Posterior cingulate gyrus (tissue), 11 donors: ENCODE data around the gene BTBD3.

ENCODE experiments used
- DNase-seq, 10 donors: peaks; one replicate each; pipeline versions ENCODE4 v3.0.0 to v3.0.0-alpha.2; 2020 to 2021; ENCODE audit warnings: mixed read lengths in 3 of 10
- intact Hi-C: fragments of 100-400 bp; cut with DNase I; formaldehyde crosslinking; loops from one replicate; pipeline ENCODE4 v1.15.1; 2023

BTBD3 gene

GRCh38 chr20:11912013-11912658 is 5.6 kb upstream of the BTBD3 start:
- intact Hi-C loops = loop anchor here (10.0 kb wide), 1 partner anchor 227 kb away; no protein-coding TSS in a partner anchor
- peak in 1 of 10 donors; percentile 43 for DNase-seq

DNA sequence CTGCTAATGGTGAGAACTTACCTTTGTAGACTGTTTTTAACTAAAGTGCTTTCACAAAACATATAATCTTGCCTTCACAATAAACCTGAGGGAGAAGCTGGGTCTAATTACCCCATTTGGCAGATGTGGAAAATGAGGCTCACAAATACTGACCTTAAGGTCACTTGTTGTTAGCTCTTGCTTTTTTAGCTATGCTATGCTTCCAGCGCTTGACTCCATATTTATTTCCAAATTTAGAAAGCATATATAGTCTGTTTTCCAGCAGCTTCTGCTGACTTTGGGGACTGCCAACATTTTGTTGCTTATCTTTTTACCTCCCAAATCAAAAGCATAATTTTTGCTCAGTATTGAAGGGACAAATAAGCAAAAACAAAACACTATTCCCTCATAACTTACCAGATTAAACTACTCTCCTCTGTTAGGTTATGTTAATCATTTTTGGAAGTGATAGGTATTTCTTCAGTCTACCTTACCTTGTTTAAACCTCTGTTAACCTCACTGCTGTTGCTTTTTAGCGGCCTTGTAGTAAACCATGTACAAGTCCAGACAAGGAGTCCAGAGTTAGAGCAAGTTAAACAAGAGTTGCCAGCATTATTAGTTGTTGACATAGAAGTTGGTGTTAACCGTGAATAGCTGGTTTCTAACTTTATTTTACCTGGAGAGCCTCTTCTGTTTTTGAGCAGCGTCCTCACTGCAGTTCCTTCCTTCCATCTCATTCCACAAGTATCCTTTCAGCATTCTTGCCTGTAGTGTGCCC is 4.9 kb upstream of the BTBD3 start:
- no peak for DNase-seq
- intact Hi-C loops = loop anchor here (10.0 kb wide), 1 partner anchor 228 kb away; no protein-coding TSS in a partner anchor

DNA sequence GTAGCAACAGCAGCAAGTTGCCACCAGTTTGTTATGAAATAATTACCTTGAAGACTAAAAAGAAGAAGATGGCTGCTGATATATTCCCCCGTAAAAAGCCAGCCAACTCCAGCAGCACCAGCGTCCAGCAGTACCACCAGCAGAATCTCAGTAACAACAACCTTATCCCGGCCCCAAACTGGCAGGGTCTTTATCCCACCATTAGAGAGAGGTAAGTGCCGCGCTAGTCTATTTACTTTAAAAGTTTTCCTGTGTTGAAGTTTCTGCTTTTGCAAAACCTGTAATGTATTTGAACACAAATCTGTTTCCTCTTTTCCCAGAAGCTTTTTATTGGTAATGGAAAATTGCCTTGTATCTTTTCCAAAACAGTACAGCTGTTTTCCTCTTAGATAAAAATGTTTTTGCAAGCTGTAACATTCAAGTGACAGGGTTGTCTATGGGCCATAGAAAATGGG is 725 bp downstream of the BTBD3 start:
- DNase-seq = no peak

GRCh38 chr20:11918981-11919380 is 1.3 kb downstream of the BTBD3 start:
- peak in 6 of 10 donors; percentile 23 to 88 (median 54) for DNase-seq
- intact Hi-C loops = loop anchor here (10.0 kb wide), 1 partner anchor 234 kb away; no protein-coding TSS in a partner anchor

More for the DNA sequence above, 725 bp downstream of the BTBD3 start:
- intact Hi-C loops = loop anchor here (10.0 kb wide), 1 partner anchor 234 kb away; no protein-coding TSS in a partner anchor

DNA sequence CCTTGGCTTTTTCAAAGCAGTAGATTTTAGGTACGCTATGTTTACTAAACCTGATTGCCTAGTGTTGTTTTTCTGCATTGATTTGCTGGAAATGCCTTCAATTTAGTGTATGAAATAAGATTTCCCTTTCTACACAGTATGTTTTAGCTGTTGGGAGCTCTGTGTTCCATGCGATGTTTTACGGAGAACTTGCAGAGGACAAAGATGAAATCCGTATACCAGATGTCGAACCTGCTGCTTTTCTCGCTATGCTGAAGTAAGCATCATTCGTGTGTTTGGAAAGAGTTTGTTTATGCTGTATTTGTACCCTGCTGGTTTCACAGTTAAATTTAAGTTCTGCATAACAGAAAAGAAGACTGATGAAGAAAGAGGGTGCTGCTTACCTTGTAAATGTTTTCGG is 1.9 kb downstream of the BTBD3 start:
- intact Hi-C loops = loop anchor here (10.0 kb wide), 1 partner anchor 235 kb away; no protein-coding TSS in a partner anchor
- DNase-seq = no peak

GRCh38 chr20:11920083-11920482 is 2.4 kb downstream of the BTBD3 start:
- DNase-seq = no peak
- intact Hi-C loops = no loop called here

DNA sequence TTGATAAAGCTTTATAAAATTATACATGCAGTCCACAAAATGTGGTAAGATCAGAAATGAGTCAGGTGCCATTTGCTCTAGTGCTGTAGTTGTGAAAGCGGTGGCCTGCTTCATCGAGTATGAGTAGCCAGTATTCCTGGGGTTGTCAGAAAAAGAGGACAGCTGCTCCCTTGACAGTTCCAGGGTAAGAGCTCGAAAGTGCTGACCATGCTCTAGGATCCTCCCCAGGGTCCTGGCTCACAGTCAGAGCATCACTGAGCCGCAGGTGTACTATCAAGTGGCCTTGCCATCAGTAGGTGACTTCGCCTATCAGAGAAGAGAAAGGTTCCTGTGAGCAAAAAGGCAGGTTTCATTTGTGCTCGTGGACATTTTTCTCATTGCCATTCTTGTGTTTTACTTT is 3.6 kb downstream of the BTBD3 start:
- DNase-seq = peak in 1 of 10 donors; percentile 42
- intact Hi-C loops = no loop called here

GRCh38 chr20:11922561-11922960 is 4.9 kb downstream of the BTBD3 start:
- DNase-seq = peak in 1 of 10 donors; percentile 74
- intact Hi-C loops = no loop called here

GRCh38 chr20:11924923-11925322 is 7.2 kb downstream of the BTBD3 start:
- intact Hi-C loops = no loop called here
- peak in 3 of 10 donors; percentile 21 to 80 (median 28) for DNase-seq

GRCh38 chr20:11926292-11926998 is 8.8 kb downstream of the BTBD3 start:
- no peak for DNase-seq
- intact Hi-C loops = no loop called here

GRCh38 chr20:11929947-11930346 is 12.3 kb downstream of the BTBD3 start:
- intact Hi-C loops = no loop called here

DNA sequence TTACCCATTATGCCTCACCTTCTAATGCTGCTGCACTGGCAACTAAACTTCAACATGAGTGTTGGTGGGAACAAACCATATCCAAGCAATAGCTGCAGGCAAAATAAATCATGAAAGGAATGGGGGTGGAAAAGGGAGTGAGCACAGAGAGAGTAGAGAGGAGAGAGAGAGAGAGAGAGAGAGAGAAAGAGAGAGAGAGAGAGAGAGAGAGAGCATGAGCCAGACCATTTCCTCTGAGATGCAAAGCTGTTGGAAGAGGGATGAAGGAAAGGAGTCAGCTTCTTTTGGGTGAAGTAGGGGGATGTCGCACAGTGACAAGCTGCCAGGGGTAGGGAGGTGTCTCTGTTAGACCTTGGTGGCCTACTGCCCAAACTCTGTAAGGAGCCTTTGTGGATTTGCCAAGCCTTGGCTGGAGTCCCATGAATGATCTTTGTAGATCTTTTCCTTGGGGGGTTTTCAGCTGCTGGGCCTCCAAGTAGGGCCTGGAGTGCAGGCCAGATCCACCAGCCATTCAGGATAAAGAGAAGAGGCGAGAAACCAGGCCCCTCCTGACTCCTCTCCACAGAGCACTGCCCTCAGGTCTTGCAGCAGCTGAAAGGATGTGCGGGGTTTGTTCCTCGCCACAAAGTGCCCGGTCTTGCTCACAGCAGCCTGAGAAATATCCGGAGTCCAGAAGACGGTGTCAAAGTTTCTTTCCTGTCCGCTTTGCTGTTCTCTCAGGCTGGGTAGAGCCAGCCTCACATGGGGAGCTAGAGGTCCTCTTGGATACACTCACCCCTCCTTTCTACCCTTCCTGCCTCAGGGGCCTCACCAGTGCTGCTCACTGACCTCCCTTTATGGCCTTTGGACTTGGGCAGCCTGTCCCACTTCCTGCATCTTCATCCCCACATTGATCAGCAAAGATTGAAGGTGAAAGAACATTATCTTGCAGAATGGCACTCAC is 17.8 kb downstream of the BTBD3 start:
- DNase-seq = no peak
- intact Hi-C loops = no loop called here

More at GRCh38 chr20:11929947-11930346, 12.3 kb downstream of the BTBD3 start:
- DNase-seq = no peak

GRCh38 chr20:11936157-11936556 is 18.5 kb downstream of the BTBD3 start:
- intact Hi-C loops = no loop called here

DNA sequence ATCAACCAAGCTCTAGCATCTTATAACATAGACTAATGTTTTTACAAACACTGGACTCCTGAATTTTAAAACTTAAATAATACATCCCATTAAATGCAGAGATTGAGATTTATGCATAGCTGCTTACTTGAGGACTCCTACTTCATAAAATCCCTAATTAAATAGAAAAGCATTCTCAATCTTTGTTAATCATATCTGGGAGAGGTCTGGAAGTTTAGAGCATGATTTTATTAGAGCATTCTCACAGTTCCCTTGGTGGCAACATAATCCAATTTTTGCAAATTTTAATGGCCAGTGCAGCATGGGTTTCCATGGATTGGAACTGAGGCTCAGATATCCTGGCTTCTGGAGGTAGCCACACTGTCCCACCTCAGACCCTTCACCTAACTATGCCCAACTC is 19.5 kb downstream of the BTBD3 start:
- intact Hi-C loops = no loop called here
- DNase-seq = no peak

More at GRCh38 chr20:11936157-11936556, 18.5 kb downstream of the BTBD3 start:
- no peak for DNase-seq

DNA sequence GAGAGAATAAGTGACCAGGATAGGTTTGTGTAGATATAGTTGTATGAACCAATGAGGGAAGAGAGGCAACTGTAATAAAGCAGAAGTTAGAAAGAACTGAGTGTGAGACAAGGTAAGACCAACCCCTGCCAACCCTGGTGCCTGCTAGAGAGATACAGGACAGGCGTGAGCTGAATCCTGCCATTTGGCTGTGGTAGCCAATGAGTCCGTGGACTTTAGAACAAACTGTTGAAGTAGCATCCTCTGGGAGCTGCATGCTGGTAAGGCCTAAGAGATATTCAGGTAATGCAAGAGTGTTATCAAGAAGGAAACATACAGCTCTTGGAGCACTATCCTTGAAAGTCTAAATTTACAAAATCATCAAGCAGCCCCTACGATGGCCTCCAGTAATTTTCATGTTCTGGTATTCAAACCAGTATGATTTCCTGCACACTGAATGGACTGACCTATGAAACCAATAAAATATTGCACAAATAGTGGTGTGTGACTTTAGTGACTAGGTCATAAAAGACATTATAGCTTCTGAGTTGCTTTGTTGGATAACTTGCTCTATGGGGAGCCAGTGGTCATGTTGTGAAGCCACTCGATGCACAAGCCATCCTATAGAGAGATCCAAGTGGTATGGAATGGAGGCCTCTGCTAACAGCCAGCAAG is 24.0 kb downstream of the BTBD3 start:
- intact Hi-C loops = no loop called here
- no peak for DNase-seq

GRCh38 chr20:11943778-11944177 is 26.1 kb downstream of the BTBD3 start:
- DNase-seq = no peak
- intact Hi-C loops = no loop called here

DNA sequence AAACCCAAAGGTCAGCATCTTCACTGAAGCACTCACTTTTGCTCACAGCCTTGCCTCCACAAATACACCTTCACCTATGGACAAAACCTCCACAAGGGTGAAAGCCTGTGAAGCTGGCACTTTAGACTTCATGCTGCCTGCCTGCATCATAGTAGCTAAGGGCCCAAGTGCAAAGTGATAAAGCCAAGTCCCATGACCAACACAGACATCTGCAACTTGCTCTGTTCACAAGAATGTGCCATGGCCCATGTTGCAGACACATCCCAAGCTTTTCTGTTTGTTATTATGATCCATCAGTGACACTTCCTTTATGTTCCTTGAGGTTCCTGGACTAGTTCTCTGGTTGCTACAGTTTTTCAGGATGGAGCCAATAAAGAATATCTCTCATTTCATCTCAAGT is 31.1 kb downstream of the BTBD3 start:
- intact Hi-C loops = no loop called here
- DNase-seq = no peak

DNA sequence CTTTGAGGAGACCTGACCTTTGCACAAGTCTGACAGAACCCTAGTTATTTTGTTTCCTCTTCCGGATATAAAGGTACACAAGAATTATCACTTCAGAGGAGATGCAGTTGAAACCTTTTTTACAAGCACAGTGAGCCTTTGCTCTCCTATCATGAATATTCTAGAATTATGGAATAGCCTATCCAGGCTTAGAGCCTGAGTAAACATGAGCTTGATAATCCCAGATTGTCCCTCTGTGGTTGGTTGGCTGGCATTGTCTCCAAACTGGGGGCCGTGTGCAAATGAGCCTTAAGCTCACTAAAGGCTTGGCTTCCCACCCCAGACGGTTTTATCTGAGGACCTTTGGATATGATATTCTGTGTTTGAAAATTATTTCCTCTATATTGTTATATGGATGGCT is 32.0 kb downstream of the BTBD3 start:
- DNase-seq = no peak
- intact Hi-C loops = no loop called here

DNA sequence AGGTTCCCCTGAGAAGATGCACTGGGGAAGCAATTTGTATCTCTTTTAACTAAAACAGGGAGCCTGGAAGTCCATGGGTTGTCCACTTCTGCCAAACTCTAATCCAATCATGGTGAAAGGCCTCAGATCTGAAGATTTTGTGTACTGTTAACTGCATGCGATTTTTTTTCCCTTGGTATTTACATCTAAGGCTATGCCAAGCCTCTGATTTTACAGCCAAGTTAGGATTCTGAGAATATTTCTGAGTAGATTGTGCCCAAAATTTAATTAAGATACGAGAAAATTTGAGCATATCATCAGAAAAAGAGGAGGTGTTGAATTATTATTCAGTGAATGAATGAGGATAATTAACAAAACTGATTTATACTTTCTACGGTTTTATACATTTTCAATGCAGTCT is 34.0 kb downstream of the BTBD3 start:
- no peak for DNase-seq
- intact Hi-C loops = no loop called here
